ENCODE measurements around the gene RPS2.
"Not testable (repeated sequence)": the region's sequence is repeated elsewhere in the genome, so short reads cannot be mapped to it uniquely, and the experiment has no call there.

RPS2 gene

DNA sequence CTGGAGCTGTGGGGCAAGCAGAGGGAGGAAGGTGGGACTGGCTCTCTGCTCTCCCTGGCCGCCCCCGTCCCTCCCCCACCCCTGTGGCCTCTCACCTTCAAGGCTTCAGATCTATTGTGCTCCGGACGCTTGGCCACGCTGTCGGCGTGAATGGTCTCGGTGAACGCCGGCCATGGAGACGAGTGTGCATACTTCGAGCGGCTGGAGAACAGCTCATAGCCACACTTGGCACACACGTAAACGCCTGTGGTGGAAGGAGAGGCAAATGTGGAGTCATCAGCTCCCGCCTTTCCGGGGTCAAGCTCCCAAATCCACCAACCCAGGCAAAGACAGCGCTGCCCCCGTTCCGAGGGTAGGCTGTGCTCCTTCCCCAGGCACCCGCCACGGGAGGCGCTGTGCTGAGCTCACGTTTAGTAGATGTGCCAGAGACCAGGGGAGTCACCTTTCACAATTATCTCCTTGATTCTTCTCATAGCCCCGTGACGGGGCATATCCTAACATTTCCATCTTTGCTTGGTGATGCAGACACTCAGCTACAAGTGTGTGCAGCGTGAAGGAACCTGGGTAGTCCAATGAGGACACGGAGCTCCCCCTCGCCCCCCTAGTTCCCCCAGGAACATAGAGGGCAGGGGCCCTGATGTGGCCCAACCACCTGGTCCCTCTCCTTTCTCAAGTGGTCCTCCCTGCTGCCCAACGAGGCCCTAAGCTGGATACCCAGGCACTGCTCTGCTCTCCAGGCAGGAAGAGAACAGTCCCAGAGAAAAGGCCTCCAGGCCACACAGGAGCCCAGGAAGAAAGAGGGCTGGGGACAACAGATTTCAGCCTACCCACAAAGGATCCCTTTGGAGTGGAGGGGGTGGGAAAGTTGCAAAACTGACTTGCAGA, 23.2 kb downstream of the RPS2 start:
- no peak for DNase-seq

DNA sequence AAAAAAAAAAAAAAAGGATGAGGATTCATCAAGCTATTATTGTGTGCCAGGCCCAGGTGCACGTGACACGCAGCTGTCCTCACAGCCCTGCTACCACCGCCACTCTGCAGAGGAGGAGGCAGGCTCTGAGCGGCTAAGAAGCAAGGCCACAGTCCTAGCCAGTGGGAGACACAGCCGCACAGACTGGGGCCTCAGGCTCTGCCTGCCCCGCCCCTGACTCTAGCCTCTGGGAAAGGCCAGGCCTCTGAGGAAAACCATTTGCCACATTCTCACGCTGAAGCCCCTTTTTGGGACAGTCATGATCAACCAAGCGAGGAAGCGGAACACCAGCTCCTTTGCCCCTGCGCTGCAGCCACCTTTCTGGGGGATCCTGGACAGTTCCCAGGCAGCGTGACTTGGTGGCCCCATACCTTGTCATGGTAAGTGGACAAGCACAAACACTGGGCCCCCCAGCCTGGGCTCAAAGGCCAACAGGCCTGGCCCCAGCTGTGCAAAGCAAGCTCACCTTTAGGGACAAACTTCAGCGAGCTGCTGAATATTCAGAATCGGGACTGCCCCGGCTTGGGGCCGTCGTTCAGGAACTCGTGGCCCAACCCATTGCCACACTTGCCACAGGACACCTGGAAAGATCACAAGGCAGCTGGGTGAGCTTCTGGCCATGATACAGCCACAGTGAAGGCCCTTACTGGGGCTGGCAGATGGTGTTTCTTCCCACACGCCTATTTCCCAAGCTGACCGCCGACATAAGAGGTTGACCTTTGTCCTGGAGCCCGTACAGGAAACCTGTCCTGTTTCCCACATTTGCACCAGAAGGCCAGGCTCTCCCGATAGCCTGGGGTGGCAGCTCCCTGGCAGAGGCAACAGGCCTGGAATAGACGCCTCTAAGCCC, 24.1 kb downstream of the RPS2 start:
- DNase-seq: no peak

DNA sequence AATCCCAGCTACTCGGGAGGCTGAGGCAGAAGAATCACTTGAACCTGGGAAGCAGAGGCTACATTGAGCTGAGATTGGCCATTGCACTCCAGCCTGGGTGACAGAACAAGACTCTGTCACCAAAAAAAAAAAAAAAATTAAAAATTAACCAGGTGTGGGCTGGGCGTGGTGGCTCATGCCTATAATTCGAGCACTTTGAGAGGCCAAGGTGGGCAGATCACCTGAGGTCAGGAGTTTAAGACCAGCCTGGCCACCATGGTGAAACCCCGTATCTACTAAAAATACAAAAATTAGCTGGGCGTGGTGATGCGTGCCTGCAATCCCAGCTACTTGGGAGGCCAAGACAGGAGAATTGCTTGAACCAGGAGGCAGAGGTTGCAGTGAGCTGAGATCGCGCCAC, 24.8 kb downstream of the RPS2 start:
- DNase-seq: not testable (repeated sequence)

DNA sequence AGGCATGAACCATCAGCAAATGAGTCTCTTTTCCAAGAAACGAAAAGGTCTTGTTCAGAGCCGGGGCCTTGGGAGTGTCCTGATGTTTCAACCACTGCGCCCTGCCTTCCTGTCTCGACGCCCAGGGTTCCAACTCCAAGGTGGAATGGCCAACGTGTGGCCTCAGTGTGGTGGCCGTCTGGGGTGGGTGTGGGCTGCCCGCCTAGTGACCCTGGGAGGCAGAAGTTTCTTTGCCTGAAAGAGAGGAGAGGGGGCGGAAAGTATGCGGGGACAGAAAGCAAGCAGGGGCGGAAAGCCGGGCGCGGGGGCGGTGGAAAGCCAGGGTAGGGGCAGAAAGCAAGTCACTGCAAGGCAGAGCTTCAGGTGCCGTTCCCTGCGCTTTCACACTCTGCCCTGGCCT, 25.7 kb downstream of the RPS2 start:
- DNase-seq: no peak

DNA sequence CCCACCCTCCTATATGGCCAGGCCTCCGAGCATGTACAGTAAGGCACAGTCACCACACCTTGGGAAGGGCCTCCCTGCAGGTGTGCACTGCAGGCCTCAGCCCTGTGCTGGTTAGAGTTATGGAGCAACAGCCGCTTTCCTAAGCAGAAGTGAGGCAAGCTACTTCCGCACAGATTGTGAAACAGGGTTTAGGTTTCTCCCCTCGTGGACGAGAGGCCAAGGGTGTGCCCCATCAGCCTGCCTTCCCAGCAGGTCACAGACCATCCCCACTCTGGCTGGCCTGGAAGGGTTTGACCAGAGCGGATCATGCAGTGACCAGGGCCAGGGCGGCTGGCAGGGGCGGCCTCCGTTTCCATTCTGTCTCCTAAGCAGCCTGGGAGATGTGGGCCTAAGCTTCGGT, 26.3 kb downstream of the RPS2 start:
- no peak for DNase-seq

DNA sequence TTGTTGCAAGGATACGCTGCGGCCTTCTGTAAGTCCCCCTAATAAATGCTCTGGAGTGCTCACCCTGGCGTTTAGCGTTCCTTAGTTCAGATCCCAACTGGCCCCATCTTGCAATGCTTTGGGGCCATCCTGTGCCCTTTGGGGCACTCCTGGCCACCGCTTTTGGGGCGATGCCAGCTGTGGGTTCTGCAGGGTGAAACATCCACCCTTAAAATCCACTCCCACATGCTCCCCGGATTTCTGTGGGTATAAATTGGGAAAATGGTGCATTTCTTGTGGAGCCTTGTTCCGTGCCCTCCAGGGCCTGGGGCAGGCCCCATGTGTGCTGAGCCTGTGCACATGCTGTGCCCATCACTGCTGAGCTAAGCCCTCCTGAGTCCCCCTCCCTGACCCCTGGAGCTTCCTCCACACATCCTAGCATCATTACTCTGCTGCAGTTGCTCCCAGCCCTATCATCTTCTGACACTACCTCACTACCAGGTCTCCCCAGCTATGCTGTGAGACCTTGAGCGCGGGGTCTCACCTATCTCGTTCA, 27.6 kb downstream of the RPS2 start:
- no peak for DNase-seq

DNA sequence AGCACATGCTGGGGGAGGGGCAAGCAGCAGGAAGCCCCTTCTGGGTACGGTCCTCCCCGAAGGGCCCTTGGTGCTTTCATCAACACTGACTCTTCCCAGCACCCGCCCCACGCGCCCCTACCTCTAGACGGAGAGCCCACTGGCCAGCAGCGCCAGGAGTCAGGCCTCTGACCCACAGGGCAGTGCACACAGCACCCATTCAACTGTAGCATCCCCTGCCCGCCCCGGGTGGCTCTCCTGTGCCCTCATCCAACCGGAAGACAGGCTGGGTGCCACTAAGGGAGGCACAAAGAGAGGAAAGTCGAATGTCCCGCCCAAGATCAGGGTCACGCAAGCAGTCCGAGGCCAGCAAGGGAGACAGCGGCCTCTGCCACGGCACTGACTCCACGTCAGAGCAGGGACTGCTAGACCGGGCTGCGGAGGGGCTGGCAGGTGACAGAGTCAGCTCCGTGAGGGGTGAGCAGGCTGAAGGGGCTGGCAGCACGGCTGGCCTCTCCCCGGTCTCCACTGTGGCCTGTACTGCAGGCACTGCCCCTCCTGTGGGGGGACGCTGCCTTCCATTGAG, 31.4 kb downstream of the RPS2 start:
- DNase-seq: no peak

DNA sequence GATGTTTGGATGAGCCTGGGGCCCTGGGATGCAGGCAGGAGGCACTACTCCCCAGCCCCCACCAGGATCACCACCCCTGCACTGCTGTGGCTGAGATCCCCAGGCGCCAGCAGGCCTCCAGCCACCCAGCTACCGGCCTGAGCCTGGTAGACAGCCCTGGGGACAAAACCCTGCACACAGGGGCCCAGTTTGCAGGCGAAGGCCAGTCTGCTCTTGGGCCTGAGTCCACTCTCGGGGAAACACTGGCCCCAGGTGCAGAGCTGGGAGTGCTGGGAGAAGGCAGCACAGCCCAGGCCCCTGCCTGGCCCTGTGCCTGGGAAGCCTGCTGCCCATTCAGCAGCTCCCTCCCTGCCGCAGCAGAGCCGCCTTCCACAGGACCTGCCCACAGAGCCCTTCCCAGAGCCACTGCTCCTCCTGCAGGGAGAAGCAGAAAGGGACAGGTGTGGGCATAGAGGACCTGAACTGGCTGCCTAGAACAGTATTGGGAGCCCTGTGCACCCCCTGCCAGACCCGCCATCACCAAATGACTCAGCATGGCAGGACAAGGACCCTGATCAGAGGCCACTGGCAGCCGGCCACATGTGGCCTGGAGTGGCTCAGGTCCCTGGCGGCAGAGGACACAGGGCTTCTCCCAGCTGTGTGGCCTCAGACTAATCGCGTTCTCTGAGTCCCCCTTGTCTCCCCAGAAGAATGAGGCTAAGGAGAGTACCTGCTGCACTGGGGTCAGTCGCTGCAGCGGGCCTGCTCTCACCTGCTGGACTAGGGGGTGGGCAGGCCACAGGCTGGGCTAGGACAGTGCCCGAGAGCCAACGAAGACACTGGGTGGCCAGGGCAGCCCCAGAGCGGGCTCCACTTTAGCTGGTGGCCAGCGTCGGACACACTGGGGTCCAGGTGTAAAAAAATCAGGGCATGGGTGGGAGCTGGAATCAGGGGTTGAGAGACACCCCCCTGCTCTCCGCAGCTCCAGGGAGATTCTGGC, 32.3 kb downstream of the RPS2 start:
- DNase-seq: no peak

DNA sequence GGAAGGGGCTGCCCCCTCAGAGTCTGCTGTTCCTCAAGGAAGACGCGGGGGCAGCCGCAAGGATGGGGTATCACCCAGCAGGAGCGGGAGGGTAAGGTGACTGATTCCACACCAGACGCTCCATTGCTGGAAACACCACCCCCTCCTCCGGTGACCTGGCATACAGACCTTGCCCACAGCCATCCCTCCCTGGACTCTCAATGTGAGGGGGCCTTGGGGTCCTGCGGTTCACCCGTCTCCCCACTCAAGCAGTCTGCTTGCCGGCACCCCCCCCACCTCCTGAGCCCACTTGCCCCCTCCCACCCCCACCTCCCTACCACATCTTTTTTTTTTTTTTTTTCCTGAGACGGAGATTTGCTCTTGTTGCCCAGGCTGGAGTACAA, 34.3 kb downstream of the RPS2 start:
- no peak for DNase-seq

DNA sequence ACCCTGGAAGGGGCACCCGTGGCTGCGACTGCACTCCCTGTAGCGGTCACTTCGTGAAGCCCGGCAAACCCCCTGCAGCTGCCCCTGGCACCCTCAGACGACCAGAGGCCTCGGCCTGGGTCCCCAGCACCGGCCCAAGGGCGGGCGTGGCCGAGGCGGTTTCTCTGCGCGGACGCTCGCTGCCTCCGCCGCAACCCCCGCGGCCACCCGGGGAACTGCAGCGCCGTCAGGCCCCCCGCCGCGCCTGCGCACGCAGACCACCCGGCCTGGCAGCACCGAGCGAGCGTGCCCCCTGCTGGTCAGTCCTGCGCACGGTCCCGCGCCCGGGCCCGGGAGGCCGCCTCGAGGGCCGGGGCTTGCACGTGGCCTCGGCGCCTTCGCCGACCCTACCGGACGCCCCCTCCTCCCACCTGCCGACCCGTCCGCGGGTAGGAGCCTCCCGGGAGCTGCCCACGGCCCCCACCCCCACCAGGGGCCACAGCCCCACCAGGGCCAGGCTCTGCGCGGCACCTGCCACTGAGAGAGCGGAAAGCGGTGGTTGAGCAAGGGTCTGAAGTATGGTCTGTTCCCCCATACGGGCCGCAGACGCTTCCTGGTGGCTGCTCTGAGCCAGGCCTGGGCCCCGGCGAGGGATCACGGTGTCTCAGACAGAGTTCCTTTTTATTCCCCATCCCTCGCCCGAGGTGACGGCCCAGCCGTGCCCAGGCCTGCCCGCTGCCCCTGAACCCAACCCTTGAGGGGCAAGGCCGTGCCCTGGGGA, 34.9 kb downstream of the RPS2 start:
- peak; percentile 32 for DNase-seq

DNA sequence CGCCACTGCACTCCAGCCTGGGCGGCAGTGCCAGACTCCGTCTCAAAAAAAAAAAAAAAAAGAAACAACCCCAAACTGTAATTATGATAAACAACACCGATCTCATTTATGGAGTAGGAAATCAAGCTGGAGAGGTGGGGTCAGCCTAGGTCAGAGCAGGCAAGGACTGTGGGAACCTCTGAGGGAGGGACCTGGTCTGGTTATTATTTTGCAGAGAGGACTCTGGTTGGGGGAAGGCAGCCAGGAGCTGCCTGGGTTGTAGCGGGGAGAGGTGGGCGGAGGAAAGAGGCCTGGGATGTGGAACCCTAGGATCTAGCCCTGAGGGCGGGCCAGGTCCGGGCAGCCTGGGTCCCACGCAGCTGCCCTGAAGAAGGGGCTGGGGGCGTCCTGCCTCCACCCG, 35.5 kb downstream of the RPS2 start:
- no peak for DNase-seq

DNA sequence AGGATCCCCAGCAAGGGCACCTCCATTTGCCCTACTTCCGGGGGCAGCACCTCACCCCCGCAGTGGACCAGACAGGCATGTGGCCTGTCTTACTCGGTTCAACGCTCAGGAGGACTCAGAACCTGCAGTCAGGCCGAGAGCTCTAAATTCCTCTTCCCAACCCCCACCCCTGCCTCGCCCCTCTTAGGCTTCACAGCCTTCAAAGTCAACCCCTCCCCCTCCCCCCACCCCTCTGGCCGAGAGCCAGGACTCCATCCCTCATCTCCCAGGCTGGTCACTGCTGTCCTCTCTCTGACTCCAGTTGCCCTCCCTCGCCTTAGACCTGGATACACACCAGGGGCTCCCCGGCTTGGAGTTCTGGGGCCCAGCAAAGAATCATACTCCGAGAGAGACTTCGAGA, 38.4 kb downstream of the RPS2 start:
- no peak for DNase-seq

DNA sequence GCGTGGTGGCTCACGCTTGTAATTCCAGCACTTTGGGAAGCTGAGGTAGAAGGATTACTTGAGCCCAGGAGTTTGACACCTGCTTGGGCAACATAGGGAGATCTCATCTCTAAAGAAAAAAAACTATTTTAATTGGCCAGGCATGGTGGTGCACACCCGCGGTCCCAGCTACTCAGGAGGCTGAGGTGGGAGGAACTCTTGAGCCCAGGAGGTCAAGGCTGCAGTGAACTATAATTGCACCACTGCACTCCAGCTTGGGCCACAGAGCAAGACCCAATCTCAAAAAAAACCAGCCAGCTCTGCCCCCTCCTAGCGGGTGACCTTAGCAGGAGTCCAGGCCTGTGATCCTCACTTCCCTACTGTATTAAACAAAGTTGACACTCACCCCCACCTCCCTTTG, 40.5 kb downstream of the RPS2 start:
- no peak for DNase-seq

DNA sequence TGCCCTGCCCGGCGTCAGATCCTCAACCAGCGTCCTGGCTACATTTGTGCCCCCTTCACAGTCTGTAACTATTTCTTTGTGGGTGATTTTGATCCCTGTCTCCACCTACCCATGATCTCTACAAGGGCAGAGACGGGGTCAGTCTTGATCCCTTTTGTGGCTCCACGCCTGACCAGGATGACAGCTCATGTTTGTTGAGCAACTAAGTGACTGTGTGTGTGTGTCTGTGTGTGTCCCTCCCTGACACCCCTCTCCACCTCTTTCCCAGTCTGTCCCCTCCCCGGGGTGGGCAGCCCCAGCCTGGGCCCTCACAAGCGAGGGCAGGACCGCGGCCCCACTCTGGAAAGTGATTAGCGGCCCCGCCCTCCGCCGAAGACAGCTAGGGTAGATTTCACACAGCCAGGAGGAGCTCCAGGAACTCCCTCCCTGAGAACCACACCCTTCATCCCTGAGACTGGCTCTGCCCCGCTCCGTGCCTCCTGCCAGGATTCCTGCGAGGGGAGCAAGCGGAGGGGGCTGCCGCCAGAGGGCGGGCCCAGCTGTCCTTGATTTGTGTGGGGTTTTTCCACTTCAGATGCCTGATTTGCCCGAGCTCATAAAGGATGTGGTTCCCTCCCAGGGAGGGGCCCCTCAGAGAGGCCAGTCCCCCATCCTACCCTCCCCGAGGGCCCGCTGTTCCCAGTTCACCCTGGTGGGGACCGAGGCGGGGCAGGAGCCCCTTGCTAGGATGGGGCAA, 41.2 kb downstream of the RPS2 start:
- no peak for DNase-seq

DNA sequence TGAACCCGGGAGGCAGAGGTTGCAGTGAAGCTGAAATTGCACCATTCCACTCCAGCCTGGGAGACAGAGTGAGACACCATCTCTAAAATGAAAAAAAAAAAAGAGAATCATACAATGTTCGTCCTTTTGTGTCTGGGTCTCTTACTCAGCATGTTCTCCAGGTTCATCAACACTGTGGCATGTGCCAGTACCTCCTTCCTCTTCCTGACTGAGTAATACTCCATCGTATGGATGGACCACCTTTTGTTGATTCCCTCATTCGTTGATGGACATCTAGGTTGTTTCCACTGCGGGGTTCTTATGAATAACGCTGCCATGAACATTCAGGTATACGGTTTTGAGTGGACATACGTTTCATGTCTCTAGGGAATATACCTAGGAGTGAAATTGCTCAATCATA, 42.3 kb downstream of the RPS2 start:
- no peak for DNase-seq

DNA sequence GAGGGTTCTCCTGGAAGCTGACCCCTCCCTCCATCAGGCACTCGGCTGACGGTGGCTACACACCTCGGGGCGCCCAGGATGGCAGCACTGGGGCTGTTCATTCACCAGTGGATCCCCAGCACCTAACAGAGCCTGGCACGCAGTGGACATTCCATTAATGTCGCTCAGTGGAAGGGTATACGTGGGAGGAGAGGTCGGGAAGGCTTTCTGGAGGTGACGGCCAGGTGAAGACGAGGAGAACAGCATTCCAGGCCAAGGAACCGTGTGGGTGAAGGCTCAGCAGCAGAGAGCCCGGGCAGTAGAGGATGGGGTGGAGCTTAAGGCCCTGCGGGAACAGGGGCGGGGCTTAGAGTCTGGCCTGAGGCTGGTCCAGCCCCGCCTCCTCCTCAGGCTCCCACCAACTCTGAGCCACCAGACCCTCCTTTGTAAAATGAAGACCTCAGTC, 43.9 kb downstream of the RPS2 start:
- DNase-seq: no peak

DNA sequence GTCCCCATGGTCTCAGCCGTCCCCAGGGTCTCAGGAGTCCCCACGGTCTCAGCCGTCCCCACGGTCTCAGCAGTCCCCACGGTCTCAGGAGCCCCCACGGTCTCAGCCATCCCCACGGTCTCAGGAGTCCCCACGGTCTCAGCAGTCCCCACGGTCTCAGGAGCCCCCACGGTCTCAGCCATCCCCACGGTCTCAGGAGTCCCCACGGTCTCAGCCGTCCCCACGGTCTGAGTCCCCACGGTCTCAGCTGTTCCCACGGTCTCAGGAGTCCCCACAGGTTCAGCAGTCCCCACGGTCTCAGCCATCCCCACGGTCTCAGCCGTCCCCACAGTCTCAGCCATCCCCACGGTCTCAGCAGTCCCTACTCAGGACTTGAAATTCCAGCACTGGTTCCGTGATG, 44.5 kb downstream of the RPS2 start:
- not testable (repeated sequence) for DNase-seq

DNA sequence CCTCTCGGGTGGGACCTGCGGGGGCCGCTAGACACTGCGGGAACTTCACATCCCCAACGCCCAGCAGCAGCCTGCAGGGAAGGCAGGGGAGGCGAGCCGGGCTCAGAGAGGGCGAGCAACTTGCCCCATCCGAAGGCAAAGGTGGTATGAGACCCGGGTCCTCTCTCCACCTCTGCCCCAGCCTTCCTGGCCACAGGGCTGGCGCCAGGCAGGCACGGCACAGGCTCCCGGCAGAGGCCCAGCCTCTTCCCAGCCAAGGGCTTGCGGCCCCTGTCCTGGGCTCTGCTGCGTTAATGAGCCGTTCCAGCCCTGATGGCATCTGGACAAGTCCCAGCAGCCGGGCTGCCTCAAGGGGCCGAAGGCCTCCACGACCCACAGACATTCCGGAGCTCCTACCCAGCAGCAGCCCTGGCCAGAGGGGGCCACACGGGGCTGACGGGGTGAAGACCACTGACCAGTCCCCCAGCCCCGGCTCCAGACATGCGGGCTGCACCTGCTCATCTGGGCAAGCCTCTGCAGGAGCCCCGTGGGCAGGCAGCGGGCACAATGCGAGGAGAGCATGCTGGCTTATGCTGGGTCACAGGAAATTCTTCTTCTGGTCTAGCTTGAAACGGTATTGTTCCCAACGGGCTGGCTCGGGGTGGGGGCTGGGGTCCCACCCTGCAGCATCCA, 45.2 kb downstream of the RPS2 start:
- DNase-seq: no peak

DNA sequence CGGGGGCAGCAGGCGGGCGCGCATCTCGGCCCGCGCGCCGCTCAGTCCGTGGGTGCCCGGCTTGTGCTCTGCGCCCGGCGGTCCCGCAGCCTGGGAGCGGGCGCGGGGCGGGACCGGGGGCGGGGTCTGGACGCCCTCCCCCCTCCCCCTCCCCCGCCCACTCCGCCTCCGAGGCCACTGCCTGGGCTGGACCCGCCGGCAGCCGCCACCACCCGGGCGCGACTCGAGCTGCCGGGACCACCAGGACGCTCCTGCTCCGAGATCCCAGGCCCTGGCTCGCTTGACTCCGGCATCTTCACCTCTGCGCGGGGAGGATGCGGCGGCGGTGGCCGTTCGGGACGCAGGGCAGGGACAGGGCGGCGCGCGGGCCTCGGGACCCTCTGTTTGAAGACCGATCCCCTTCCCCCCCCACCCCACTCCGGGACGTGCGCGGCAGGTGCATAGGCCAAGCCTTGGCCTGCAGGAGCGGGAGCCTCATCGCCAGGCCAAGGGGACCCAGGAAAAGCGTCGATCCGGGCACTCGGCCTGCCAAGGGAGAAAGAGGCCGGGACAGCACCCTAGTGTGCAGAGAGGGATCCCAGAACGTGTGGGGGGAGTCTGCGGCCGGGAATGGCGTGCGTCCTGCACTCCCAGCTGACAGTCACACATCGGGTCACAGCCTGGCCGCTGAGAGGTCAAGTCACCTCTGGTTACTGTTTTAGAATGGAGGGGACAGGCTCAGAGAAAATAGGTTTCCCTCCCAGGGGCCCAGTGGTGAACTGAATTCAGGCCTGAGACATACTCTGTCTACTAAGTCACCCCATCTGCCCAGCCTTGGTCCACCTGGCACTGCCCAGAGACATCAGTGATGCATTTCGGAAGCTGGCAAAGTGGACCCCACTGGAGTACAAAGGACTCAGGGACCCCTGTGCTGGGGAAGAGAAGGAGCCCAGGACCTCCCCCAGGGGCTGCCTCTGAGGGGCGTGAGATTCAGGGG, 46.0 kb downstream of the RPS2 start, which contains the start of gene HS3ST6:
Gene HS3ST6, minus strand, starts transcription at position 65 of the 976 bp plus-strand sequence. CDS start 92 bp downstream, outside the sequence.
- no peak for DNase-seq

Measured in NCI-H1048 (cell line).